NOMO-1 treated with dmso at 0.1 percent for 144 hours (cell line): ENCODE measurements around the gene C2CD4B.

ENCODE experiments used
- DNase-seq: peaks from one replicate; lab custom pipeline; 2025; ENCODE audit not compliant: unreplicated experiment; lab: John Stamatoyannopoulos, UW

The C2CD4B gene

GRCh38 chr15:62150445-62150844 is 14.6 kb downstream of the C2CD4B start:
- no peak for DNase-seq

- no peak for DNase-seq
Observed at GRCh38 chr15:62149729-62150128, 15.4 kb downstream of the C2CD4B start.

GRCh38 chr15:62147551-62147950 is 17.5 kb downstream of the C2CD4B start:
- DNase-seq = no peak

GRCh38 chr15:62147149-62147548 is 17.9 kb downstream of the C2CD4B start:
- no peak for DNase-seq

- DNase-seq = no peak
Observed at GRCh38 chr15:62145015-62145735, 19.9 kb downstream of the C2CD4B start.

GRCh38 chr15:62142736-62143135 is 22.3 kb downstream of the C2CD4B start:
- no peak for DNase-seq

GRCh38 chr15:62141643-62142588 is 23.2 kb downstream of the C2CD4B start:
- peak; percentile 38 for DNase-seq

GRCh38 chr15:62141200-62141599 is 23.9 kb downstream of the C2CD4B start:
- no peak for DNase-seq

GRCh38 chr15:62138124-62138523 is 27.0 kb downstream of the C2CD4B start:
- no peak for DNase-seq

- no peak for DNase-seq
Observed at GRCh38 chr15:62136911-62137865, 27.9 kb downstream of the C2CD4B start.

- DNase-seq = no peak
Observed at GRCh38 chr15:62135532-62136134, 29.5 kb downstream of the C2CD4B start.

GRCh38 chr15:62133141-62133540 is 31.9 kb downstream of the C2CD4B start:
- DNase-seq = no peak

- no peak for DNase-seq
Observed at GRCh38 chr15:62128916-62129315, 36.2 kb downstream of the C2CD4B start.

- DNase-seq = no peak
Observed at GRCh38 chr15:62126364-62126763, 38.7 kb downstream of the C2CD4B start.

- DNase-seq = no peak
Observed at GRCh38 chr15:62125773-62126172, 39.3 kb downstream of the C2CD4B start.

- DNase-seq = no peak
Observed at GRCh38 chr15:62124973-62125303, 40.1 kb downstream of the C2CD4B start.

- DNase-seq = peak; percentile 10
Observed at GRCh38 chr15:62124176-62124972, 40.7 kb downstream of the C2CD4B start.

GRCh38 chr15:62122249-62122648 is 42.8 kb downstream of the C2CD4B start:
- peak; percentile 14 for DNase-seq

GRCh38 chr15:62121273-62122015 is 43.6 kb downstream of the C2CD4B start:
- no peak for DNase-seq
